H1 (cell line): ENCODE measurements around the gene RELCH.

Source experiments
- CTCF ChIP-seq, 3 experiments: IDR thresholded peaks; 1 replicate in 2 of 3; 2 replicates in 1 of 3; pipeline versions ENCODE4 v1.5.1 to v1.6.1; 2011; ENCODE audit warnings: low read length in 3 of 3, mild to moderate bottlenecking in 3 of 3, inconsistent platforms in 2 of 3, low read depth in 1 of 3, moderate library complexity in 1 of 3; ENCODE audit not compliant: insufficient read depth in 1 of 3; ENCODE audit errors: control extremely low read depth in 1 of 3
- MAX ChIP-seq: IDR thresholded peaks from 2 replicates; pipeline ENCODE4 v1.6.1; 2012; ENCODE audit warnings: inconsistent platforms
- SIN3A ChIP-seq, 2 experiments: IDR thresholded peaks in 1 of 2; conservative IDR thresholded peaks in 1 of 2; 2 replicates each; pipeline ENCODE4 v1.6.1; 2011 to 2012; ENCODE audit warnings: low read length in 2 of 2, improper control_type of control experiment in 1 of 2, low read depth in 1 of 2, mild to moderate bottlenecking in 1 of 2
- USF2 ChIP-seq: IDR thresholded peaks from 2 replicates; pipeline ENCODE4 v1.6.1; 2011; ENCODE audit warnings: low read length, improper control_type of control experiment

DNA sequence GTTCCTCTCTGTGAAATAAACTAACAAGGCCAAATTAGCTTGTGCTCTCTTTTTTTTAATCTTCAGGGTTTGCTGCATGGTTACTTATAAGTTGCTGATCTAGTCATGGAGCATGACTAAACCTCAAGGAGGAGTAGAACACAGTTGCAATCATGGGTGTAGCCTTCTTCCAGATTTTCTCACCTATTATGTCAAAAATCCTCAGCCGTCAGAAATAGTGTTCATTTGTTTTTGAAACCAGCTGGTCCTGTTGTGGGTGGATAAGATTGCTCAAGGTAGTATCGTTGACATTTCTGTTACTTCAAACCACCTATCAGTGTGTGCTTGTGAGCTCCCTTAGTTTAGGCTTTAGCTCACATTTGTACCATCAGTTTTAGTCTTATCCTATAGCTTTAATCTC is 11.2 kb downstream of the RELCH start:
- TF ChIP-seq MAX (no peak), USF2 (no peak), CTCF (IDR thresholded peaks at IDR 0.05; ENCODE audit: control extremely low read depth in 1 of 3, insufficient read depth in 1 of 3, low read depth in 1 of 3, low read length in 3 of 3) (no peak), SIN3A (conservative IDR thresholded peaks at IDR 0.05 in 1 of 2, IDR thresholded peaks at IDR 0.05 in 1 of 2; ENCODE audit: low read depth in 1 of 2, low read length in 2 of 2) (no peak)
